OCI-LY7 (cell line): Measurements from ENCODE around the gene KIAA0232. TPM values are rescaled to one million over a fixed set of nuclear protein-coding genes. Genes with fewer than 3 reads are reported as not detected.

Experiments
- BruUV-seq: library from RNA; stranded (reverse); fragments of 400-500 nt; replicated peaks from 2 replicates; lab custom pipeline; 2021; lab: Mats Ljungman, UMichigan
- CTCF ChIA-PET: fragments of 300-600 bp; sonication (Branson Sonifier 250); formaldehyde crosslinking; loops from one replicate; lab custom pipeline; 2022; ENCODE audit warnings: antibody characterized with exemption; ENCODE audit not compliant: unreplicated experiment; lab: Charles Lee
- POLR2A ChIA-PET: fragments of 300-600 bp; sonication (Branson Sonifier 250); formaldehyde crosslinking; loops from one replicate; lab custom pipeline; 2022; ENCODE audit warnings: antibody characterized with exemption; lab: Charles Lee
- DNase-seq: peaks from one replicate; pipeline ENCODE4 v3.0.0-alpha.2; 2015; ENCODE audit warnings: low spot score
- H2AFZ ChIP-seq: fragments of 200-600 bp; sonication (generic), shearing (Covaris generic); 2 replicates; pipeline ENCODE4 v1.6.1; 2014; ENCODE audit warnings: mild to moderate bottlenecking, antibody characterized with exemption, low read length, moderate library complexity
- H3K27ac ChIP-seq: fragments of 200-600 bp; sonication (generic); 2 replicates; pipeline ENCODE4 v1.5.1; 2014; ENCODE audit warnings: mixed run types, low read depth, mild to moderate bottlenecking, moderate library complexity, low read length, inconsistent platforms; ENCODE audit not compliant: poor library complexity, severe bottlenecking
- H3K36me3 ChIP-seq: fragments of 200-600 bp; sonication (generic); 2 replicates; pipeline ENCODE4 v1.6.1; 2014; ENCODE audit warnings: mild to moderate bottlenecking, antibody characterized with exemption, low read length, moderate library complexity, mixed read lengths; ENCODE audit not compliant: insufficient read depth
- H3K4me1 ChIP-seq: fragments of 200-600 bp; sonication (generic); 2 replicates; pipeline ENCODE4 v1.5.1; 2014; ENCODE audit warnings: mild to moderate bottlenecking, low read length; ENCODE audit not compliant: insufficient read depth, poor library complexity, severe bottlenecking
- H3K4me2 ChIP-seq: fragments of 200-600 bp; sonication (generic); 2 replicates; pipeline ENCODE4 v1.6.1; 2014; ENCODE audit warnings: mild to moderate bottlenecking, low read length
- H3K4me3 ChIP-seq: fragments of 200-600 bp; sonication (generic); 2 replicates; pipeline ENCODE4 v1.5.1; 2014; ENCODE audit warnings: mild to moderate bottlenecking, low read depth, low read length; ENCODE audit not compliant: poor library complexity, severe bottlenecking
- H3K79me2 ChIP-seq: fragments of 200-600 bp; sonication (generic); 2 replicates; pipeline ENCODE4 v1.6.1; 2016; ENCODE audit warnings: low read depth, mild to moderate bottlenecking, low read length, moderate library complexity, mixed read lengths; ENCODE audit not compliant: insufficient read depth
- H3K9me2 ChIP-seq: fragments of 200-600 bp; sonication (generic); 2 replicates; pipeline ENCODE4 v1.6.1; 2016; ENCODE audit warnings: mild to moderate bottlenecking, low read length, mixed read lengths; ENCODE audit not compliant: insufficient read depth
- H3K9me3 ChIP-seq: fragments of 200-600 bp; sonication (generic); 2 replicates; pipeline ENCODE4 v1.6.1; 2014; ENCODE audit warnings: mild to moderate bottlenecking, mixed run types, low read length, mixed read lengths
- H4K20me1 ChIP-seq: fragments of 200-600 bp; sonication (generic); 2 replicates; pipeline ENCODE4 v1.6.1; 2014; ENCODE audit warnings: mild to moderate bottlenecking, antibody characterized with exemption, low read length, moderate library complexity, mixed read lengths; ENCODE audit not compliant: insufficient read depth
- CTCF ChIP-seq: fragments of 200-600 bp; sonication (generic); conservative IDR thresholded peaks from 2 replicates; pipeline ENCODE4 v1.5.1; 2014; ENCODE audit warnings: mild to moderate bottlenecking, antibody characterized with exemption, low read length, moderate library complexity, mixed read lengths
- EZH2phosphoT487 ChIP-seq: fragments of 200-600 bp; sonication (generic); IDR thresholded peaks from 2 replicates; pipeline ENCODE4 v1.6.1; 2018; ENCODE audit warnings: low read depth, borderline replicate concordance, mild to moderate bottlenecking, mixed run types, antibody characterized with exemption, low read length, moderate library complexity, mixed read lengths
- intact Hi-C: fragments of 100-400 bp; cut with micrococcal nuclease; formaldehyde crosslinking; loops from one replicate; pipeline ENCODE4 v1.10.0; 2022; ENCODE audit not compliant: unreplicated experiment
- total RNA-seq, 2 experiments: library from RNA; depleted of rRNA in 1 of 2; stranded (reverse); fragments of >200 nt in 1 of 2; shearing (Covaris generic) in 1 of 2; gene quantifications; 2 replicates each; pipeline ENCODE4 v1.2.3, GENCODE V29; 2014 to 2022

The KIAA0232 gene
- total RNA-seq, 2 experiments from 2014 or later, result 7.5 to 13.5 TPM

- Histone ChIP-seq H3K9me3 (no peaks in the 10 kb centered on the region), H4K20me1 (0 out of 2 replicates have a peak, but pooled peaks cover 3% of the 10 kb centered on the region), H3K4me2 (no peak overlapping the region), H2AFZ (no peak overlapping the region), H3K27ac (no peak overlapping the region), H3K36me3 (peaks cover 20% of the 10 kb centered on the region), H3K9me2 (no peaks in the 10 kb centered on the region), H3K4me3 (no peak overlapping the region), H3K4me1 (no peaks in the 10 kb centered on the region), H3K79me2 (no peaks in the 10 kb centered on the region)
- ChIA-PET CTCF (interaction anchor here (0.6 kb wide), 1 partner anchor 1033 kb away, joined by 3 read pairs; no protein-coding TSS in a partner anchor), POLR2A (no interaction called here)
- DNase-seq, result no peak
- intact Hi-C loops, result no loop called here
- no TSS peak for BruUV-seq
- TF ChIP-seq EZH2phosphoT487 (no peak), CTCF (no peak)
Measured at GRCh38 chr4:6839579-6839978, 57.1 kb downstream of the KIAA0232 start.

GRCh38 chr4:6840062-6840976 is 57.8 kb downstream of the KIAA0232 start:
- Histone ChIP-seq H3K9me2 (no peaks in the 10 kb centered on the region), H2AFZ (no peak overlapping the region), H3K9me3 (no peaks in the 10 kb centered on the region), H3K79me2 (no peaks in the 10 kb centered on the region), H3K4me3 (no peak overlapping the region), H4K20me1 (0 out of 2 replicates have a peak, but pooled peaks cover 3% of the 10 kb centered on the region), H3K4me2 (no peak overlapping the region), H3K27ac (no peak overlapping the region), H3K36me3 (peaks cover 21% of the 10 kb centered on the region), H3K4me1 (no peaks in the 10 kb centered on the region)
- POLR2A ChIA-PET, result no interaction called here
- intact Hi-C loops, result no loop called here
- BruUV-seq, result no TSS peak
- TF ChIP-seq EZH2phosphoT487, result no peak
- TF ChIP-seq CTCF, result no peak
- CTCF ChIA-PET, result no interaction called here
- no peak for DNase-seq

- Histone ChIP-seq H3K4me3 (no peak overlapping the region), H3K4me1 (no peaks in the 10 kb centered on the region), H3K27ac (no peak overlapping the region), H3K4me2 (no peak overlapping the region), H4K20me1 (0 out of 2 replicates have a peak, but pooled peaks cover 3% of the 10 kb centered on the region), H3K9me3 (no peaks in the 10 kb centered on the region), H3K36me3 (peaks cover 51% of the 10 kb centered on the region), H2AFZ (no peak overlapping the region), H3K9me2 (no peaks in the 10 kb centered on the region), H3K79me2 (no peaks in the 10 kb centered on the region; the same call in 1 of the 2 replicates)
- intact Hi-C loops, result no loop called here
- BruUV-seq, result no TSS peak
- no peak for DNase-seq
- POLR2A ChIA-PET, result interaction anchor here (0.6 to 1.1 kb wide), 5 partner anchors 11 to 128 kb away, joined by 3 to 5 read pairs (median 3); no protein-coding TSS in a partner anchor
- CTCF ChIA-PET, result no interaction called here
- TF ChIP-seq CTCF (no peak), EZH2phosphoT487 (no peak)
Measured at GRCh38 chr4:6845027-6845426, 62.5 kb downstream of the KIAA0232 start.
